Measurements from ENCODE around the gene NTRK2.

NTRK2 gene

DNA sequence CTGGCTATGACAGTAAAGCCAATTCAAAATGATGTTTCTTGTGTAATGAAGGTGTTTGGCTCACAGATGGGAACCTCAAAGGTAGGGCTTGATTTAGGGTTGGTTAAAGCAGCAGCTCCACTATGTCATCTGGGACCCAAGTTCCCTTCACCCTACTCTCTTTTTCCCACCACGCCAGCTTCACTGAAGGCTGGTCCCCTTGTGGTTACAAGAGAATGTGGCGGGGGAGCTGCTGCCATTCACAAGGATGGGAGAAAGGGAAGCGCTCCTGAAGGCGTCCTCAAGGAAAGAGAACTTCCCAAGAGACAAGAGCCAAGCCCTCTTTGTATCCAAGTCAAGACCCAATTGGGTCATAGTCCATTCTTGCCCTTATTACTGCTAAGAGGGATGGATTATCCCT is 72.7 kb downstream of the NTRK2 start:
- no peak for DNase-seq

DNA sequence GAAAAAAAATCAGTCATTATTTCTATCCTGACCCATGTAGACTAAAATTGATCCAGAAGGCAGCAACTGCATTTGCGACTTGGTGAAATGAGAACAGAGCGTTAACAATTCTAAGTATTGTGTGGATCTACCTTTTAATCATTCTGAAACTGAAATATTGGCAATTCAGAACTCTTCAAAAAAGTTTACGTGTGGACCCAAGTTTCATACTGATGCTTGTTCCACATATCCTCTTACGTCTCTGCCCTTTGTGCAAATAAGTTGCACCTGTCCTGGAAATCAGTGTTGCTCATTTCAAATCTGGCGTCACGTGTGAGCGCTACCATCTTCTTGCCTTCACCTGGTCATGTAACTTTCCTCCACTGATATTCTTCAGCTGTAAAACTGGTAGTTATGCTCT is 74.7 kb downstream of the NTRK2 start:
- DNase-seq = no peak

DNA sequence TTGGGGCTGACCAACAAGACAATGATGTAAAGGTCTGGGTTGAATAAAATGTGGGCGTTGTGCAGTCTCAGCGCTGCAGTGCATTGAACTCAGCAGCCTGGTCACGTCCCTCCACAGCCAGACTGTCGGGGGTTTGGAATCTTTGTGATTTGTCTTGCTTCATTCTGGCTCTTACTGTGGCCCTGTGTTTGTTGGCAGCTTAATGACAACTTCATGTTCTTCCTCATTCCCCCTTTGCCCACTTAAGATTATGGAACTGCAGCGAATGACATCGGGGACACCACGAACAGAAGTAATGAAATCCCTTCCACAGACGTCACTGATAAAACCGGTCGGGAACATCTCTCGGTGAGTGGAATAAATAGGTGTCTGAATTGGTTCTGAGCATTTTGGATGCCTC is 75.2 kb downstream of the NTRK2 start:
- DNase-seq = no peak

DNA sequence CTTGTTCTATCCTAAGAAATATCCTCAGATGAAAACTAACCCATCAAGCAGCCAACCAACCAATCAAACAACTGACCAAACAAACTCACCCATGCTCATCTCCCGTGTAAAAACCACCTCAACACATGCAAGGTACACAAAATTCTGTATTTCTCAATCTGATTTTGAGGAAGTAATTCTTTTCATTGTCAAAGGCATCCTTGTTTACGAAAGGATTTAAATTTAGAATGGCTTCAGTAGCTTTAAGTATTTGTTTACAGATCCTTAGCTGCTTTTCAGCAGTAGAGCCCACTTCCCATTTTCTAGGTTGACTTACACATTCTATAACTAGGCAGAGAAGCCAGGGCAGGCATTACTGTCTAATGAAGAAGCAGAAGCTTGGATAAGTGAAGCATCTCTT is 78.6 kb downstream of the NTRK2 start:
- DNase-seq = no peak

DNA sequence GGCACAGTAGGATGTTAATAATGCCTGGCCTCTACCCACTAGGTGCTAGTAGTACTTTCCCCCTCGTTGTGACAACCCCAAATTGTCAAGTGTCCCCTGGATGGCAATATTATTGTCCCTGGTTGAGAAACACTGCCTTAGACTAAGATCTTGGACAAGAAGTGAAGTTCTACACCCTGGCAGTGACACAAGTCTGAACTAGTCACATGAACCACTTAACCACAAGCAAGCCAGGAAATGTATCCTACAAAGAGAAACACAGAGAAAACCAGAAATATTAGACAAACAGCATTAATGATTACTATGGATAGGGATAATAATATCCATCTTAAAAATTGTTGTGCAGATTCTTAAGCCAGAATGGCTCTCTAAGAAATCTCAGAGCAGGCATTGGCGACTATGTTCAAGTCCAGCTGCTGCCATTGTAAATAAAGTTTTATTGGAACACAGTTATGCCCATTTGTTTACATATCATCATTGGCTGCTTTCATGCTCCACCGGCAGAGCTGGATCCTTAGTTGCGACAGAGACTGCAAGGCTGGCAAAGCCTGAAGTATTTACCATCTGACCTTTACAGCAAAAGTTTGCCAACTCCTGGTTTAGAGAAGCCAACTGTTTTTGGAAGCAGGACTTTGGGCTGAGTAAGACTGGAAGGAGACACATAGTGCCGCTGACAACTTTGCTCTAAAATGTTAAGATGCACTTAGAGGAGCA is 80.8 kb downstream of the NTRK2 start:
- no peak for DNase-seq

DNA sequence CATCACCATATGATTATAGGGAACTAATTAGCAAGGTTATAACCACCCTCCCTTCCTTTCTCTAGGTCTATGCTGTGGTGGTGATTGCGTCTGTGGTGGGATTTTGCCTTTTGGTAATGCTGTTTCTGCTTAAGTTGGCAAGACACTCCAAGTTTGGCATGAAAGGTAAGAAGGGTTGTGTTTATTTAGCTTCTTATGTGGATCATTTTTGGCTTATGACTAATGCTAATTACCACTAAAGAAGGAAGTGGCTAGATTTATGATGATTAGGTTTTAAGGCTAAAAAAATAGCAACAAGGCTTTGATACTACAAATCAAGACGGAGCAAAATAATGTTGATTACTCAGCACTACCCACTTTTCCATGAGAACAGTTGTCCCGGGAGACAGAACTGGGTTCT is 82.4 kb downstream of the NTRK2 start:
- DNase-seq = no peak

DNA sequence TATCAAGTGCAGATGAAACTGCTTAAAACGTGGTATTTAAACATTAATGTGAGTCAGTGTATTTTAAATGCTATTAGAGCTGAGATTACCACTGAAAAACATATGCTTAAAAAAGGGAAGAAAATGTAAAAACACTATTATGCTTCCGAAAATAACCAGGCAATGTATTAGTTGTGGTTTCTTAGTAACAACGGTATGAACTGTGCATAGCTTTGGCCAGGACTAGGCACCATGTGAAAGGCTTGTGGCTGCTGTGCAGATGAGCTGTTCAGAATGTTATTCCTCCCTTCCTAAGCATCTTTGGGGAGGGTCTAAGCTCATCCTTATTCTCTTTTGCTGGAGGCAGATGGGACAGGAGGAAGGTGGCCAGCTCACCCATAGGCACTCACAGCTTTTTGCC is 84.9 kb downstream of the NTRK2 start:
- no peak for DNase-seq

DNA sequence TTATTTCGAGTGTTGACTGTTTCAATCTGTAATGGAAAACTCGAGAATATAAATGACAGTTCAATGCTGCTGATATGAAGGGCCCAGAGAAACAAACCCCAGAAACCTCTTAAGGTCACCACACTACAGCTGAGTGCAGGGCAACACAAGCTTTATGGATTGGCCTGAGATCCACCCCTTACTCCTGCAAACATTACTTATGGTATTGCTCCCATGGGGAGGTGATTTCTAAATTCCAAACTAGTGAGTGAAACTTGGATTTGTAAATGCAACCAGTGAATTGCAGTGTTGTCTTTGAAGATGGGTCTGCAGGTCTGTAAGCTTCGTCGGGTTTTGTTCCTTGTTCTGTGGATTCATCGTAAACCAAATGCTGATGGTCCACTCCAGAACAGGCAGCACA is 85.4 kb downstream of the NTRK2 start:
- no peak for DNase-seq

DNA sequence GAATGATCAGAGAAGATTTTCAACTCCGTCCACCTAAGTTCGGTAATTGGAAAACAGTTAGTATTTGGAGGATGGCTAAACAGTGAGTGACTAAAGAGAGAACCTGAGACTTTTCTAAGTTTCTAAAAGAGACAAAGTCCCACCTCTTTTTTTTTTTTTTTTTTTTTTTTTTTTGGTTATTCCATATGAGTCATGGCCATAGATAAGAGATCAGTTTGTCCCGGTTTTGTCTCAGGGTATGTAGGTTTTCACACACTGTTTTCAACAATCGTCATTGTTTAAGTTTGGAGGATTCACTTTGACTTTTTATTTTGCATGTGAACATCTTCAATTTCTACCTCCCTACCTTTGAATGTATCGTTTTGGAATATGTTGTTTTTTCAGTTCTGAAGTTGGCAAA is 85.9 kb downstream of the NTRK2 start:
- no peak for DNase-seq

DNA sequence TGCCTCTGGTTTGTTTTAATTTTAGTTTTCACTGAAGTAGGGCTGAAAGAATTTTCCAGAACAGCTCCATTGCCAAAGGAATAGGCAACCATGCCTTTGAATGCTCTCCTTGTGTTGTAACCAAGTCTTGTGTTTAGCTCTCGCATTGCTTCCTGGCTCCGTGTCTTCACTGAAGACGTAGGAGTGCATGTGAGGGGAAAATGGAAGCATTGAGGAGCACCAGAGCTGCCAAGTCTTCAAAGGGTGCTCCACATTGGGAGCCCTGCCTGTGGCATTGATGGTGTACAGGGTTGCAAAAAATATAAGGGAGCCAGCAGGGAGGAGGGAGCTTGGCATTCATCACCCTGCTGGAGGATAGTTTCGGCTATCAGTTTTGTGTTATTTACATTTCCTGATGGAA is 86.6 kb downstream of the NTRK2 start:
- DNase-seq = no peak

DNA sequence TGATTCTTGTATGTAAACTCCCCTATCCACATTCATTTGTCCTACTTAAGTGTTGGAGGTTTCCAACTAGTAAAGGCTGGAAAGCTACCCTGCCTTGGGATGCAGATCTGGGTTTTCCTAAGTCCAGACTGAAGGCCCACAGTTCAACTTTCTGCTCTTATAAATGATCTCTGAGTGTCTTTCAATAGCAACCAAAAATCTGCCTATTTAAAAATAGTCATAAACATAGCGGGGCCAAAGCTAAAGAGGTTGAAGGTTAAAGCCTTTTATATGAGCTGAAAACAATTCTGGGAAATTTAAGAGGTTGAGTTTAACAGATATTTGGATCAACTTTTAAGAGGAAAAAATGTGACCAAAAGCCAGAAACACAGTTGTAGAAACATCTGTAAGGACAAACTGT is 87.2 kb downstream of the NTRK2 start:
- DNase-seq = no peak

DNA sequence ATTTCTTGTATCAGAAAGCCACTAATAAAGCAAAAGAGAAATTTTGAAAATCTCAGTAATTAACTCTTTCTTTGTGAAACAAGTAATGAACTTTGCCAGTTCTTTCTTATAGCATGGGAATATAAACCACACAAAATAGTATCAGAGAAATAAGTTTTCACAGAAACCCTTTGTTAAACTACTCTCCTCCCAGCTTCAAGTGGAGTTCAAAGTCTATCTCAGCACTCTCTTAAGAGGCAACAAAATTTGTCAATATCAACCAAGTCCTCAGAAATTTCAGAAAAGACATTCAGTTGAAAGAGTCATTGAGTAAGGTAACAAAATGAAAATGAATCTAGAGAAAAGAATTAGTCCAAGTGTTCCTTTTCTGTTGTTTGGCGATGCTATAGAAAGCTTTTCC is 89.3 kb downstream of the NTRK2 start:
- DNase-seq = no peak

DNA sequence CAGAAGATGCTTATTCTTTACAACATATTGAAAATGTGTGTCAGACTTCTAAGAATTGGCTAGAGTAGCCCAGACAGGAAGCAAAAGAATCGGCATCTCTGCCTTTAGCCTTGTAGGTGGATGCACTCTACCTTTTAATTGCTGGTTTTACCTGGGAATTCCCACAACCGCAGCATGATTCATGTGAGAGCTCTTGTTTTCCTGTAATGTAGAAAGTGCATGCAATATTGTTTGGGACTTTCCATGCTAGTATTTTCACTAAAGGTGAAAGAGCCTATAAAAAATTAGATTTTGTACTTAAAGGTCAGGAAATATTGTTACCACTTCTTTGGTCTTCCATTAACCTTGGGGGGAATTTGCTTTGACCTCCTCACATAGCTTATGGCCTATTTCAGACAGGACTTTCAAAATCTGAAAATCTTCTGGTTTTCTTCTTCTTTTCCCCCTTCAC is 89.8 kb downstream of the NTRK2 start:
- no peak for DNase-seq

DNA sequence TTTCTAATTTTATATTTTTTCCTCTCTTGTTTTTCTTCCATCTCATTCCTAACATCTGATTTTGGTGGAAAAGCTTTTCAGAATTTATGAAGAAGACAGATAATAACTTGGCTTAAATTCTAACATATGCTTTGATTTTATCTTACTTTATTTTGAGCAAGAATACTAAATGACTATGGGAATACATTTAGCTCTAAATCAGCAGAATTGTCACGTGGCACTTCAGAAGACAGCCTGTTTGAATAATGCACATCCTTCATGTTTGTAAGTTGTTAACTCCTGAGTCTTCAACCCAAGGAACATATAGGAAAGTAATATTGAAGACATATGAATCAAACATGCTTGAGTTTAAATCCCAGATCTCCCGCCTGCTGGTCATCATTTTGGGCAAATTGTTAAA is 90.3 kb downstream of the NTRK2 start:
- DNase-seq = no peak

DNA sequence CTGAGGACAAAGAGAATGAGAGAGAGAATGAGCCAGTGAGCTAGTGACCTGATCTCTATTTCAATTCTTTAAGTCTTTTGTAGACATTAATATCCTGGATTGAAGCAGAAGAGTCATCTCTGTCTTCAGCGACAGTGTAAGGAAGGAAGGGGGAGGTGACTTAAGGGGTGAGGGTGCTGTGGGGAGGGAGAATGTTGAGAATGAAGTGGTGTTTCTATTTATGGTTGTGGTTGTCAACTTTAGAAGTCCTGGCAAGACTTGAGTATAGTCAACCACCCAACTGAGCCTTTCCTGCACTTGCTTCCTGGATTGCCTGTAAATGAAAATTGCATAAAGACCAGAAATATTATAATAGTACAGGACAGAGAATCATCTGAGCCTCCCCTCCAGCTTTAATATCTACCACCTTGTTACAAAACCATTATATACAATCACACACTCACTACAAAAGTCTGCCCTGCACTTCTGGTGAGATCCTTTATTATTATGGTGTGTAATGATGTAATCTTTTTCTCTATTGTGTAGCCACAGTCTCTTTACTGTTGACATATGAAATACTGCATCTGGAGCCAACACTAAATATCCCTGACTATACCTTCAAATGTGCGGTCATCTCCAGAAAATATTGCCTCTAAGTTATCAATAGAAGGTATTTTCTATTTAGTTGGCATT is 91.7 kb downstream of the NTRK2 start:
- DNase-seq = no peak

DNA sequence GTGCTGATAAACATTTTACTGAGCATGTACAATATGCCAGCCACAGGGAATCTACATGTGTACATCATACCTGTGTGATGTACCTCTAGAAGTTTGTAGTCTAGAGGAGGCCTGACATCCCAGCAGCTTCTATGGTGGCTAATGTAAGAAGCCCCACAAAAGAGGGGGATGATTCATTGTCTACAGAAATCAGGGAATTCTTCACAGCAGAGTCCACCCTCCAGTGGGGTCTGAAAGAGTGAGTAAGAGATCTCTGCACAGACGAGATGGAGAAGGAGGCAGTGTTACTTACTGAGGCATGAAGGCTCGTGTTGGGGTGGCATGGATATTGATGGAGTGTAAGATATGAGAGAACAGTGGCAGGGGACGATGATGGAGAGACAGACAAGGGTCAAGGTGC is 103.0 kb downstream of the NTRK2 start:
- DNase-seq = no peak

DNA sequence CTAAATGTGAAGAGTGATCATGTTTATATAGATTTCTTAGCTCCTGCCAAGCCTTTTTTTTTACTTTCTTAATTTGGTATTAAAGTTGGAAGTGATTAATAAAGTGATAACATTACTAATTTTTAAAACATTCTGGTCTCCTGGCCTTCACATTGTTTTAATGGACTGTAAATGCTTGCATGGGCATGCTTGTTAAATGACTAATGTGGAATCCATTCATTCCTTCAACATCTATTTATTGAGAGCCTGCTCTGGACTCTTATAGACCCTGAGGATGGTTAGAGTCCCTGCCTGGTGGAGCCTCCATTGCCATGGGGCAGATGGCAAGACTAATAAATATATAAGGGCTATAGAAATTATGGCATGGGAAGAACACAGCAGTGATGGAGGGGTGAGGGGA is 103.5 kb downstream of the NTRK2 start:
- DNase-seq = no peak

DNA sequence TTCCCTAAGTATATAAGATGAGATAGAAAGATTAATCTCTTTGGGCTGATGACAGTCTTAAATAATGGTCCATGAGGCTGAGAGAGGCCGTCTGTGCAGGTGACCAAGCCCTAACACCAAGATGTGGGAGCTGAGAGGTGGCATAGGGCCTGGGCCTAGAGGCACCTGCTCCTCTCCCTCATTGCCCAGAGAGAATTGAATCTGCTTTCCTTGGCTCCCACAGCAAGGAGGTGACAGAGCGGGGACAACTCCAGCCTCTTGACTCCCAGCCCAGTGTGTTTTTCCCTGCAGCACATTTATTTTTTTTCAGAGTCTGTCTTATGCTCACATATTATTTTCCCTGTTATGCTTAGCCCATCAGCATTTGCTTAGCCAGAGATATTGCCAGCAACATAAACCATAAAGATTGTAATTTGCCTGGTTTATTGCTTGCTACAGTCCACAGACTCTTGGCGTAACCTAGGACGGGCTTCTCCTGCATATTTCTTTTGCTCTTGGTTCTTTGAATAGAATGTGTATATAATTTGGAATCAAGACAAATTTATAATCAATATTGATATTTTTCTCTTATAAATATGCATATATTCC is 105.6 kb downstream of the NTRK2 start:
- DNase-seq = no peak

DNA sequence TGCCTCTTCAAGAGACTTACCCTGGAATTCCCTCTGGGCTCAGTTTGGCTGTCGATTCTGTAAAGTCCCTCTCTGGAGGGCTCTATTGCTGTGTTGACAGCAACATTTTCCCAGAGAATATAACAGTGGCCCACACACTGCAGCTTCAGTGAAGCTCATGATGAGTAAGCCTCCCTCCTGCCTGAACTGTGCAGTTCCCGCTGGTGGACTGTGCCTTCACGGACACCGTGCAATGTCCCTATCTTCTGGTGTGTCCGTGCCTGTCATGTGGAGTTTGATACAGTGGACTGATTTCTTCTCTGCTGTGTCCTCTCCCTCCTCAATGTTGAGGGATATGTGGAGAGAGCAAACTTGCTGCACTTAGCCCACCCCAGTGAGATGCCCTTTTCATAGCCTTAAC is 109.0 kb downstream of the NTRK2 start:
- DNase-seq = no peak

DNA sequence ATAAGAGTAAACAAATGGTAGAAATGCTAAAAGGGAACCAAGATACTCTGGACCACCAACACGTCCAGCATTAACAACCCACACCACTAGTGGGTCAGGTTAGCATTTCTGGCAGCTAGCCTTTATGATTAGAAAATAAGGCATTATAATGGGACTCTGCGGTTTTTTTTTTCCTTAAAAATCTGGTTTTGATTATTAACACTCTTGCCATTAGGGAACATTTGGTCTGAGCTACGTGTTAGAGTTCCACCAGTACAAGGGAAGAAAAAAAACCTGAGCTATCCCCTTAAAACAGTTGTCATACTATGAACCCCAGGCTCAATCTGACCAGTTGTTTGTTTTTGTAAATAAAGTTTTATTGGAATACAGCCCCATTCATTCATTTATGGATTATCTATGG is 110.4 kb downstream of the NTRK2 start:
- no peak for DNase-seq

DNA sequence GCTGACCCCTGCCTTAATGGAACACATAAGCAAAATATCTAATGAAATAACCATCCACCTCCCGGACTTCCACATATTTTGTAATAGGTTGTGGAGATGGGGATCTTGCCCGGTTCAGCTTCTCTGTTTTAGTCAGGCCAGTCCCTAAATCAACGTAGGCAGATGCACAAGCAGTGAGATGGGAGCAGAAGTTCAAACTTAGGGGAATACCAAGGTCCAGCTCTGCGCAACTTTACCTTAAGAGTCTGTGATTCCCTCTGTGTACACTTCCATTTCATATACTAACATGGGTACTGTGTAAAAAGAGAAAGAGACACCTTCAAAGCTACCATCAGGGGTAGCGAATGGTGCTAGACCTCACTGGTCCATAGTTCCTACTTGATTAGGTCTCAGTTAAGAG is 110.9 kb downstream of the NTRK2 start:
- no peak for DNase-seq

DNA sequence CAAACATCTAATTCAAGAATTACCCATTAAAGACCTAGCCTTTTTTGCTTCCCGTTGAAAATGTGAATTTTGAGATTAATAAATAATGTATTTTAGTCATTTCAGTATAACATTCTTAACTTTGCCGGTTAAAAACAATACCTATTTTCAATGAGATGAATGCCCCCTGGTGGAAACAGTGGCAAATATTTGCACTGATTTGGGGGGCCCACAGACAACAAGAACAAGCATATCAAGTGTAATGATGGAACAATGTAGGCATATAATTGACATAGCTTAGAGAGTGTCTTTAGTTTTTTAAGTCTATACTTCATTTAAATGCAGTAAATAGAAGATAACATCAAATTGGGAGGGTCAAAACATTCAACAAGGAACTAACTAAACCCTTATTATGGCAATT is 111.9 kb downstream of the NTRK2 start:
- no peak for DNase-seq

DNA sequence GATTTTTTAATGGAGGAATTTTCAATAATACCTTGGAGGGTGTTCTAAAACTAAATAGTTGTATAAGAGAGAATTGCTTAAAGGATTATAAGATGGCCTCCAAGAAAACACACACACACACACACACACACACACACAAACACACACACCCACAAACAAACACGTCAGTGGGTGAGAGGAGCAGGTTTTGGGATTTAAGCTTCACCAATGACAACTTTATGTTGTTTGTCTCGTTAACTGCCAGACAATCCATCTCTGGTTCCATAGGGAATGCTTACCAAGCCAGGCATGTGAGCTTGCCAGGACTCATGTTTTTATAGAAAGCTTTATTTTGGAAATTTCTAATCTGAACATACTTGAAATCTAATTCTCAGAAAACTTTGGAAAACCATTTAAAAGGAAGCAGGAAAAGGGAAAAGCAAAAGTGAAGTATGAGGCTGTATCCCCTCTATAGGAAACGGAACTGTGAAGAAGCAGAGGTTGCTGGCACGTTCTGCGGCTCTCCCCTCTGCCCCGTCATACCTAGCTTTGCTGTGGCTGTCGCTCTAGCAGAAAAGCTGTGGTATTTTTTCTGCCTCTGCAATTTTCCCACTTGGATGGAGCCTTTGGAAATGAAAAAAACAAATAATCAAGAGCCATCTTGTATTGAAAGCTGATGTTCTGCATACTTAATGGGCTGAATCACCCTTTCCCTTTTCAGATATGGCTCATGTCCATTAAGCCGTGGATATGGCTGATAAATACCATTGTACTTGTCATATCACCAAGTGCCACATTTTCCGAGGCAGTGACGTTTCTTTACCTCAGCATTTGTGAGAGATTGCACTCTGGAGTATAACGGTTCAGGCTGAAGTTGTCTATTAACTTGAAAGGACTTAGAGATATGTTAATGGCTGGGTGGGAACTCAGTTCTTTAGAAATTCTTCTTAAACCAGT is 112.7 kb downstream of the NTRK2 start:
- no peak for DNase-seq
